WI38 (cell line): ENCODE data around the gene PIP4K2A.

Experiments used
- H3K4me3 ChIP-seq: 2 replicates; pipeline ENCODE4 v1.5.1; 2011; ENCODE audit warnings: low read depth, mild to moderate bottlenecking, control low read depth, low read length
- TF ChIP-seq, protein P1 (sequence below): IDR thresholded peaks from 2 replicates; pipeline ENCODE4 v1.5.1; 2012; ENCODE audit warnings: low read depth, mild to moderate bottlenecking, control low read depth, low read length

PIP4K2A gene

GRCh38 chr10:22657024-22657423, 57.4 kb downstream of the PIP4K2A start:
- TF ChIP-seq, protein P1, sequence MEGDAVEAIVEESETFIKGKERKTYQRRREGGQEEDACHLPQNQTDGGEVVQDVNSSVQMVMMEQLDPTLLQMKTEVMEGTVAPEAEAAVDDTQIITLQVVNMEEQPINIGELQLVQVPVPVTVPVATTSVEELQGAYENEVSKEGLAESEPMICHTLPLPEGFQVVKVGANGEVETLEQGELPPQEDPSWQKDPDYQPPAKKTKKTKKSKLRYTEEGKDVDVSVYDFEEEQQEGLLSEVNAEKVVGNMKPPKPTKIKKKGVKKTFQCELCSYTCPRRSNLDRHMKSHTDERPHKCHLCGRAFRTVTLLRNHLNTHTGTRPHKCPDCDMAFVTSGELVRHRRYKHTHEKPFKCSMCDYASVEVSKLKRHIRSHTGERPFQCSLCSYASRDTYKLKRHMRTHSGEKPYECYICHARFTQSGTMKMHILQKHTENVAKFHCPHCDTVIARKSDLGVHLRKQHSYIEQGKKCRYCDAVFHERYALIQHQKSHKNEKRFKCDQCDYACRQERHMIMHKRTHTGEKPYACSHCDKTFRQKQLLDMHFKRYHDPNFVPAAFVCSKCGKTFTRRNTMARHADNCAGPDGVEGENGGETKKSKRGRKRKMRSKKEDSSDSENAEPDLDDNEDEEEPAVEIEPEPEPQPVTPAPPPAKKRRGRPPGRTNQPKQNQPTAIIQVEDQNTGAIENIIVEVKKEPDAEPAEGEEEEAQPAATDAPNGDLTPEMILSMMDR = no peak

GRCh38 chr10:22656036-22656435, 58.3 kb downstream of the PIP4K2A start:
- H3K4me3 ChIP-seq = no peak overlapping the region
- TF ChIP-seq, protein P1 = no peak

More at GRCh38 chr10:22657024-22657423, 57.4 kb downstream of the PIP4K2A start:
- no peak overlapping the region for H3K4me3 ChIP-seq

GRCh38 chr10:22655312-22655981, 58.9 kb downstream of the PIP4K2A start:
- H3K4me3 ChIP-seq = 0 out of 2 replicates have a peak overlapping the region, but pooled peaks have one; percentile 1

DNA sequence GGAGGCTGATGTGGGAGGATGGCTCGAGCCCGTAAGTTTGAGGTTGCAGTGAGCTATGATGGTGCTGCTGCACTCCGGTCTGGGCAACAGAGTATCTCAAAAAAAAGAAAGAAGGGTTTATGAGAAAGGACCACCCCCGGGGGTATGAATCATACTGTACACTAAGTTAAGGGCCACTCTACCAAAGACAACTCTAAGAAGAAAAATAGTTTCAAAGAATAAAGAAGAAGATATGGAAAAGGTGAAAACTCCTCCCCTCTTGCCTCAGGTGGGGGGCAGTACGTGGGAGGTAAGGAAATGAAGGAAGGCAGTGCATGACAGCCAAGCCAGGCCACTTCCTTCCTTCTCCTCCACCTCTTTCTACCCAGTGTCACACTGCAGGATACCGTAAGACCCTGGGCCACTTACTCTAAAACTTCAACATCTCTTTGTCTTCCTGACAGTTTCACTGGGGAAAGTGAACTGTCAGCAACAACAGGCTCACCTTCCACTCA, 61.3 kb downstream of the PIP4K2A start:
- H3K4me3 ChIP-seq = no peak overlapping the region
- TF ChIP-seq, protein P1 = no peak

More at GRCh38 chr10:22655312-22655981, 58.9 kb downstream of the PIP4K2A start:
- TF ChIP-seq, protein P1 = 0 out of 2 replicates have a peak, but pooled peaks have one; percentile 14

GRCh38 chr10:22651276-22651980, 63.0 kb downstream of the PIP4K2A start:
- H3K4me3 ChIP-seq = no peak overlapping the region
- TF ChIP-seq, protein P1 = no peak

DNA sequence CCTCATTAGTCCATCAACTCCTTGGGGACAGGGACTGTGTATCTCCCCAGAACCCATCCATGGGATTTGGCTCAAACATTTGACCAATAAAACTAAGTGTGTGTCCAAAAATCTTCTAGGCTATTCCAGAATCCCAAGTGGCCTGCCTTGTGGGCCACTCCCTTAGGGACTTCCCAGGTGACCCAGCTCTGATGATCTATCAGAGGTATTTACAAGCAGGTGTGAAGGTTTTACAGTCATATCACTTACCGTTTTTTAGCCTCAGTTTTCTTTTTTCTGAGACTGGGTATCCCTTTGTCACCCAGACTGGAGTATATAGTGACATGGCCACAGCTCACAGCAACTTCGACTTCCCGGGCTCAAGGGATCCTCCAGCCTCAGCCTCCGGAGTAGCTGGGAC, 64.4 kb downstream of the PIP4K2A start:
- TF ChIP-seq, protein P1 = no peak

DNA sequence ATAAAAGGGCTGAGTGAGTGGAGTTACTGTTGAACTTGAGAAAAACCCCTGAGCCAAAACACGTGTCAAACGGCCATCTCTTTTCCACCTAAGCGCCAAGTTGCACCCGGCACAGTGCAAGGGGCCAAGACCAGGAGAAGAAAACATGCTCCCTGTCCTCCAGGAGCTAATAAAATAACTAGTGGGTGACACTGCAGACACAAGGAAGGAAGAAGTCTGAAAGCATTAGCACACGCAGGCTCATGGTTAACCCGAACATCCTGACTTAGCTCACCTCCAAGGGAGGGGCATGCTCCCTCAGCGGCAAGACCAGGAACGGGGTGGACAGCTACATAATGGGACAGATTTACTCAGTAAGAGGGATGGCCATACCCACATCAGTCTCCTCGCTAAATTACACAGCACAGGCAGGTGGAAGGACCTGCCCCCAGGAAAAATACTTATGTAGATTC, 65.0 kb downstream of the PIP4K2A start:
- TF ChIP-seq, protein P1 = no peak
- no peak overlapping the region for H3K4me3 ChIP-seq

More for the DNA sequence above, 64.4 kb downstream of the PIP4K2A start:
- no peak overlapping the region for H3K4me3 ChIP-seq
